Stimulated activated CD8-positive, alpha-beta memory T cell treated with anti-CD3 and anti-CD28 coated beads, Interleukin-2, amount 100 ng/mL, for 48 hours (primary cell): ENCODE measurements around the gene SYT9.

ENCODE experiments used
- DNase-seq, 2 donors: peaks; one replicate each; pipeline ENCODE4 v3.0.0-alpha.2; 2020; ENCODE audit warnings: low read depth in 2 of 2

The SYT9 gene

GRCh38 chr11:7469351-7469865 is 217.7 kb downstream of the SYT9 start:
- DNase-seq, result no peak

- no peak for DNase-seq
Observed at GRCh38 chr11:7471071-7471470, 219.4 kb downstream of the SYT9 start.

GRCh38 chr11:7473717-7474116 is 222.0 kb downstream of the SYT9 start:
- no peak for DNase-seq

- DNase-seq, result no peak
Observed at GRCh38 chr11:7480113-7480512, 228.4 kb downstream of the SYT9 start.

GRCh38 chr11:7484131-7484530 is 232.4 kb downstream of the SYT9 start:
- DNase-seq, result no peak

- no peak for DNase-seq
Observed at GRCh38 chr11:7484645-7485044, 232.9 kb downstream of the SYT9 start.

- no peak for DNase-seq
Observed at GRCh38 chr11:7485186-7486097, 233.7 kb downstream of the SYT9 start, which contains the start of gene OLFML1. Gene OLFML1 (plus strand): TSS chr11:7485506. CDS start chr11:7485876, 370 bp downstream.

- no peak for DNase-seq
Observed at GRCh38 chr11:7486098-7486780, 234.5 kb downstream of the SYT9 start.

GRCh38 chr11:7486781-7487140 is 235.1 kb downstream of the SYT9 start:
- DNase-seq, result no peak

- no peak for DNase-seq
Observed at GRCh38 chr11:7487360-7487759, 235.7 kb downstream of the SYT9 start.

- DNase-seq, result no peak
Observed at GRCh38 chr11:7488681-7489080, 237.0 kb downstream of the SYT9 start.

GRCh38 chr11:7489376-7489775 is 237.7 kb downstream of the SYT9 start:
- no peak for DNase-seq

GRCh38 chr11:7490054-7490453 is 238.3 kb downstream of the SYT9 start:
- DNase-seq, result no peak

GRCh38 chr11:7490535-7490934 is 238.8 kb downstream of the SYT9 start:
- DNase-seq, result no peak

- DNase-seq, result no peak
Observed at GRCh38 chr11:7492253-7492652, 240.5 kb downstream of the SYT9 start.

GRCh38 chr11:7493670-7494069 is 242.0 kb downstream of the SYT9 start:
- DNase-seq, result no peak

GRCh38 chr11:7494086-7494745 is 242.5 kb downstream of the SYT9 start:
- DNase-seq, result no peak

- DNase-seq, result no peak
Observed at GRCh38 chr11:7495882-7496551, 244.3 kb downstream of the SYT9 start.

GRCh38 chr11:7498193-7498592 is 246.5 kb downstream of the SYT9 start:
- no peak for DNase-seq

- no peak for DNase-seq
Observed at GRCh38 chr11:7499081-7499480, 247.4 kb downstream of the SYT9 start.

- no peak for DNase-seq
Observed at GRCh38 chr11:7500251-7500650, 248.5 kb downstream of the SYT9 start.

- DNase-seq, result no peak
Observed at GRCh38 chr11:7501251-7501650, 249.5 kb downstream of the SYT9 start.
